AG09309 (cell line): ENCODE measurements around the gene WDFY4.

ENCODE experiments used
- DNase-seq: peaks from one replicate; pipeline ENCODE4 v3.0.0-alpha.2; 2010; ENCODE audit warnings: low read depth
- H3K4me3 ChIP-seq: 2 replicates; pipeline ENCODE4 v1.5.1; 2011; ENCODE audit warnings: mild to moderate bottlenecking, low read depth, low read length, moderate library complexity; ENCODE audit not compliant: control insufficient read depth
- CTCF ChIP-seq: IDR thresholded peaks from 2 replicates; pipeline ENCODE4 v1.5.1; 2011; ENCODE audit warnings: mild to moderate bottlenecking, low read depth, low read length, inconsistent platforms; ENCODE audit not compliant: insufficient read depth, control insufficient read depth; ENCODE audit errors: missing control alignments

WDFY4 gene

DNA sequence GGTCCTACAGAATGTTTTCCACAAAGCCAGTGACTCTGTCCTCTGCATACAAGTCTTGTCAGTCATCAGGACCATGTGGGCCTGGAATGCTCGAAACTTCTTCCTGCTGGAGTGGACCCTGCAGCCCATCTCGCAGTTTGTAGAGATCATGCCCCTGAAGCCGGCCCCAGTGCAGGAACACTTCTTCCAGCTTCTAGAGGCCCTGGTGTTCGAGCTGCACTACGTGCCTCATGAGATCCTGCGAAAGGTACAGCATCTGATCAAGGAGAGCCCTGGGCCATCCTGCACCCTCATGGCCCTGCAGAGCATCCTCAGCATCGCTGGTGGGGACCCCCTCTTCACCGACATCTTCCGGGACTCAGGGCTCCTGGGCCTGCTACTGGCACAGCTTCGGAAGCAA is 46.5 kb downstream of the WDFY4 start:
- no peak for DNase-seq
- H3K4me3 ChIP-seq = no peak overlapping the region
- TF ChIP-seq CTCF = no peak

GRCh38 chr10:48731654-48732053 is 47.0 kb downstream of the WDFY4 start:
- no peak for DNase-seq
- TF ChIP-seq CTCF = no peak
- no peak overlapping the region for H3K4me3 ChIP-seq

DNA sequence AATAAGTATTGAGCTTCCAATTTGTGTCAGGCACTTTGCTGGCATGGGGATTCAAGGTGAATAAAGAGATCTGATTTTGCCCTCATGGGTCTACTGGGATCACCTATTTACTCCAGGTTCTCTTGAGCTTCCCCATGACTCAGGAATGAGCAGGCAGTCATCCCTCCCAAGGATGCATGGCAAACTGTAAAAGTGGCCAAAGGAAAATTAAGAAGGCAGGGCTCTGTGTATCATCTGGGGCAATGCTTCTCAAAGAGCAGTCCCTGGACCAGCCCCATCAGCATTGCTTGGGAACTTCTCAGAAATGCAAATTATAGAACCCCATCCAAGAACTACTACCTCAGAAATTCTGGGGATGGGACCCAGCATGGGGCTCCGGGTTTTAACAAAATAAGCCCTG is 48.7 kb downstream of the WDFY4 start:
- DNase-seq = no peak
- H3K4me3 ChIP-seq = no peak overlapping the region
- no peak for TF ChIP-seq CTCF

DNA sequence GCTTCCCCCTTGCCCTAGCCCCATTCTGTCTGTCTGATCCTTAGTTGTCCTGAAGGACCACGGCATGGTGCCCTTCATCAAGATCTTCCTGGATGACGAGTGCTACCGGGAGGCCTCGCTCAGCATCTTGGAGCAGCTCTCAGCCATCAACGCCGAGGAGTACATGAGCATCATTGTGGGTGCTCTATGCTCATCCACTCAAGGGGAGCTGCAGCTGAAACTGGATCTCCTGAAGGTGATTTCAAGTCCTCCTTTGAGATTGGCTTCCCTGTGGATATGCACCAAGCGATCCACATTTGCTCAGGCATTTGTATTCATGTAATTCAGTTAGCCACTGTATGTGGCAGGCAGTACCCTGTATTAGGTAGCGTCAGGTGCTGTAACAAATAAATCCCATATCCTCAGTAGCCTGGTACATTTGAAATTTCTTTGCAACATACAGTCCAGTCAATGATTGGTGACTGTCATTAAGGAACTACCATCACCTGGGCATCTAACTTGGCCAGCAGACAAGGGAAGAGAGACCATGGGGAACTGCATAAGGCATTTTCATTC is 51.2 kb downstream of the WDFY4 start:
- H3K4me3 ChIP-seq = no peak overlapping the region
- no peak for DNase-seq
- TF ChIP-seq CTCF = no peak

GRCh38 chr10:48736596-48736995 is 51.9 kb downstream of the WDFY4 start:
- DNase-seq = no peak
- no peak overlapping the region for H3K4me3 ChIP-seq
- TF ChIP-seq CTCF = no peak

GRCh38 chr10:48737886-48738285 is 53.2 kb downstream of the WDFY4 start:
- DNase-seq = no peak
- no peak overlapping the region for H3K4me3 ChIP-seq
- no peak for TF ChIP-seq CTCF

- no peak for DNase-seq
- H3K4me3 ChIP-seq = no peak overlapping the region
- no peak for TF ChIP-seq CTCF
Measured at GRCh38 chr10:48739170-48739569, 54.5 kb downstream of the WDFY4 start.
